Measurements from ENCODE around the gene SMTNL2. TPM values are rescaled to one million over a fixed set of nuclear protein-coding genes. Genes with fewer than 3 reads are reported as not detected.
A peak's percentile ranks its signal among the peaks of the same experiment; 100 is the strongest.
"Not testable (repeated sequence)": the region's sequence is repeated elsewhere in the genome, so short reads cannot be mapped to it uniquely, and the experiment has no call there.

The SMTNL2 gene
- total RNA-seq, 3 donors from 2014 or later, result not detected

GRCh38 chr17:4605826-4606225 lies 21.5 kb downstream of the SMTNL2 start:
- DNase-seq (no peak), ATAC-seq (peak in 1 of 2 donors; percentile 25)
- Mint-ChIP-seq H3K36me3 (ENCODE audit: insufficient read depth) (no peaks in the 10 kb centered on the region), H3K4me3 (no peak overlapping the region), H3K27me3 (ENCODE audit: low read depth) (peaks cover 17% of the 10 kb centered on the region), H3K9me3 (no peaks in the 10 kb centered on the region), H3K4me1 (ENCODE audit: low read depth) (no peaks in the 10 kb centered on the region)

GRCh38 chr17:4607261-4607741 lies 23.0 kb downstream of the SMTNL2 start:
- no peak overlapping the region for H3K4me3 Mint-ChIP-seq
- no peaks in the 10 kb centered on the region for H3K36me3 Mint-ChIP-seq (ENCODE audit: insufficient read depth)
- H3K27me3 Mint-ChIP-seq (ENCODE audit: low read depth), result peaks cover 17% of the 10 kb centered on the region
- ATAC-seq, result no peak
- no peak for DNase-seq
- H3K4me1 Mint-ChIP-seq (ENCODE audit: low read depth), result no peaks in the 10 kb centered on the region
- H3K9me3 Mint-ChIP-seq, result no peaks in the 10 kb centered on the region

GRCh38 chr17:4607773-4608187 lies 23.5 kb downstream of the SMTNL2 start:
- no peaks in the 10 kb centered on the region for H3K9me3 Mint-ChIP-seq
- no peaks in the 10 kb centered on the region for H3K36me3 Mint-ChIP-seq (ENCODE audit: insufficient read depth)
- no peak for ATAC-seq
- no peaks in the 10 kb centered on the region for H3K4me1 Mint-ChIP-seq (ENCODE audit: low read depth)
- DNase-seq, result no peak
- peaks cover 17% of the 10 kb centered on the region for H3K27me3 Mint-ChIP-seq (ENCODE audit: low read depth)
- H3K4me3 Mint-ChIP-seq, result no peak overlapping the region

GRCh38 chr17:4609761-4610160 lies 25.4 kb downstream of the SMTNL2 start:
- peaks cover 17% of the 10 kb centered on the region for H3K27me3 Mint-ChIP-seq (ENCODE audit: low read depth)
- no peaks in the 10 kb centered on the region for H3K9me3 Mint-ChIP-seq
- no peaks in the 10 kb centered on the region for H3K4me1 Mint-ChIP-seq (ENCODE audit: low read depth)
- DNase-seq, result no peak
- H3K4me3 Mint-ChIP-seq, result no peak overlapping the region
- no peaks in the 10 kb centered on the region for H3K36me3 Mint-ChIP-seq (ENCODE audit: insufficient read depth)
- no peak for ATAC-seq

GRCh38 chr17:4610162-4610561 lies 25.8 kb downstream of the SMTNL2 start:
- Mint-ChIP-seq H3K27me3 (ENCODE audit: low read depth) (peaks cover 17% of the 10 kb centered on the region), H3K36me3 (ENCODE audit: insufficient read depth) (no peaks in the 10 kb centered on the region), H3K9me3 (no peaks in the 10 kb centered on the region), H3K4me1 (ENCODE audit: low read depth) (no peaks in the 10 kb centered on the region), H3K4me3 (no peak overlapping the region)
- no peak for ATAC-seq
- DNase-seq, result no peak

- H3K27me3 Mint-ChIP-seq (ENCODE audit: low read depth), result peaks cover 18% of the 10 kb centered on the region
- H3K36me3 Mint-ChIP-seq (ENCODE audit: insufficient read depth), result no peaks in the 10 kb centered on the region
- H3K4me1 Mint-ChIP-seq (ENCODE audit: low read depth), result no peaks in the 10 kb centered on the region
- no peak overlapping the region for H3K4me3 Mint-ChIP-seq
- ATAC-seq (no peak), DNase-seq (no peak)
- H3K9me3 Mint-ChIP-seq, result no peaks in the 10 kb centered on the region
These were observed 26.3 kb downstream of the SMTNL2 start for GRCh38 chr17:4610656-4611055.

GRCh38 chr17:4616476-4616875 lies 32.1 kb downstream of the SMTNL2 start:
- DNase-seq (no peak), ATAC-seq (no peak)
- peaks cover 12% of the 10 kb centered on the region for H3K27me3 Mint-ChIP-seq (ENCODE audit: low read depth)
- H3K4me1 Mint-ChIP-seq (ENCODE audit: low read depth), result no peaks in the 10 kb centered on the region
- no peak overlapping the region for H3K4me3 Mint-ChIP-seq
- H3K36me3 Mint-ChIP-seq (ENCODE audit: insufficient read depth), result no peaks in the 10 kb centered on the region
- no peaks in the 10 kb centered on the region for H3K9me3 Mint-ChIP-seq

GRCh38 chr17:4617090-4617489 lies 32.8 kb downstream of the SMTNL2 start:
- no peaks in the 10 kb centered on the region for H3K4me1 Mint-ChIP-seq (ENCODE audit: low read depth)
- no peaks in the 10 kb centered on the region for H3K9me3 Mint-ChIP-seq
- H3K36me3 Mint-ChIP-seq (ENCODE audit: insufficient read depth), result no peaks in the 10 kb centered on the region
- H3K27me3 Mint-ChIP-seq (ENCODE audit: low read depth), result peaks cover 12% of the 10 kb centered on the region
- no peak overlapping the region for H3K4me3 Mint-ChIP-seq
- DNase-seq, result no peak
- ATAC-seq, result no peak

GRCh38 chr17:4617590-4618351 lies 33.4 kb downstream of the SMTNL2 start:
- Mint-ChIP-seq H3K4me3 (no peak overlapping the region), H3K36me3 (ENCODE audit: insufficient read depth) (no peaks in the 10 kb centered on the region), H3K27me3 (ENCODE audit: low read depth) (peaks cover 12% of the 10 kb centered on the region), H3K4me1 (ENCODE audit: low read depth) (no peaks in the 10 kb centered on the region), H3K9me3 (no peaks in the 10 kb centered on the region)
- DNase-seq (no peak), ATAC-seq (no peak)

- peaks cover 15% of the 10 kb centered on the region for H3K27me3 Mint-ChIP-seq (ENCODE audit: low read depth)
- DNase-seq (no peak), ATAC-seq (no peak)
- H3K4me1 Mint-ChIP-seq (ENCODE audit: low read depth), result no peaks in the 10 kb centered on the region
- H3K9me3 Mint-ChIP-seq, result no peaks in the 10 kb centered on the region
- no peak overlapping the region for H3K4me3 Mint-ChIP-seq
- H3K36me3 Mint-ChIP-seq (ENCODE audit: insufficient read depth), result no peaks in the 10 kb centered on the region
These were observed 36.3 kb downstream of the SMTNL2 start for GRCh38 chr17:4620531-4621101.

- no peak for ATAC-seq
- no peak for DNase-seq
These were observed 38.0 kb downstream of the SMTNL2 start for GRCh38 chr17:4622375-4622774.

GRCh38 chr17:4623249-4623648 lies 38.9 kb downstream of the SMTNL2 start:
- no peak overlapping the region for H3K4me3 Mint-ChIP-seq
- no peaks in the 10 kb centered on the region for H3K4me1 Mint-ChIP-seq (ENCODE audit: low read depth)
- ATAC-seq (no peak), DNase-seq (no peak)
- no peaks in the 10 kb centered on the region for H3K36me3 Mint-ChIP-seq (ENCODE audit: insufficient read depth)
- no peaks in the 10 kb centered on the region for H3K9me3 Mint-ChIP-seq
- peaks cover 7% of the 10 kb centered on the region for H3K27me3 Mint-ChIP-seq (ENCODE audit: low read depth)

More at GRCh38 chr17:4622375-4622774, 38.0 kb downstream of the SMTNL2 start:
- no peak overlapping the region for H3K4me3 Mint-ChIP-seq
- H3K4me1 Mint-ChIP-seq (ENCODE audit: low read depth), result no peaks in the 10 kb centered on the region
- H3K36me3 Mint-ChIP-seq (ENCODE audit: insufficient read depth), result no peaks in the 10 kb centered on the region
- no peaks in the 10 kb centered on the region for H3K9me3 Mint-ChIP-seq
- H3K27me3 Mint-ChIP-seq (ENCODE audit: low read depth), result peaks cover 14% of the 10 kb centered on the region

GRCh38 chr17:4624451-4624911 lies 40.2 kb downstream of the SMTNL2 start:
- H3K9me3 Mint-ChIP-seq; H3K27me3 Mint-ChIP-seq (ENCODE audit: low read depth); H3K36me3 Mint-ChIP-seq (ENCODE audit: insufficient read depth); H3K4me1 Mint-ChIP-seq (ENCODE audit: low read depth); H3K4me3 Mint-ChIP-seq; DNase-seq; ATAC-seq: not testable (repeated sequence)

- DNase-seq, result no peak
- peaks cover 7% of the 10 kb centered on the region for H3K27me3 Mint-ChIP-seq (ENCODE audit: low read depth)
- no peak overlapping the region for H3K4me3 Mint-ChIP-seq
- H3K9me3 Mint-ChIP-seq, result no peaks in the 10 kb centered on the region
- no peaks in the 10 kb centered on the region for H3K36me3 Mint-ChIP-seq (ENCODE audit: insufficient read depth)
- no peak for ATAC-seq
- no peaks in the 10 kb centered on the region for H3K4me1 Mint-ChIP-seq (ENCODE audit: low read depth)
These were observed 40.9 kb downstream of the SMTNL2 start for GRCh38 chr17:4625181-4625617.

GRCh38 chr17:4626734-4627256 lies 42.5 kb downstream of the SMTNL2 start:
- H3K27me3 Mint-ChIP-seq (ENCODE audit: low read depth), result peaks cover 10% of the 10 kb centered on the region
- ATAC-seq (no peak), DNase-seq (no peak)
- H3K4me3 Mint-ChIP-seq, result no peak overlapping the region
- H3K9me3 Mint-ChIP-seq, result no peaks in the 10 kb centered on the region
- no peaks in the 10 kb centered on the region for H3K36me3 Mint-ChIP-seq (ENCODE audit: insufficient read depth)
- no peaks in the 10 kb centered on the region for H3K4me1 Mint-ChIP-seq (ENCODE audit: low read depth)
